ENCODE results near the gene SUMO4. TPM values are rescaled to one million over a fixed set of nuclear protein-coding genes. Genes with fewer than 3 reads are reported as not detected.

SUMO4 gene
- polyA plus RNA-seq, 3 donors, result 0.22 to 0.29 (median 0.27) TPM

DNA sequence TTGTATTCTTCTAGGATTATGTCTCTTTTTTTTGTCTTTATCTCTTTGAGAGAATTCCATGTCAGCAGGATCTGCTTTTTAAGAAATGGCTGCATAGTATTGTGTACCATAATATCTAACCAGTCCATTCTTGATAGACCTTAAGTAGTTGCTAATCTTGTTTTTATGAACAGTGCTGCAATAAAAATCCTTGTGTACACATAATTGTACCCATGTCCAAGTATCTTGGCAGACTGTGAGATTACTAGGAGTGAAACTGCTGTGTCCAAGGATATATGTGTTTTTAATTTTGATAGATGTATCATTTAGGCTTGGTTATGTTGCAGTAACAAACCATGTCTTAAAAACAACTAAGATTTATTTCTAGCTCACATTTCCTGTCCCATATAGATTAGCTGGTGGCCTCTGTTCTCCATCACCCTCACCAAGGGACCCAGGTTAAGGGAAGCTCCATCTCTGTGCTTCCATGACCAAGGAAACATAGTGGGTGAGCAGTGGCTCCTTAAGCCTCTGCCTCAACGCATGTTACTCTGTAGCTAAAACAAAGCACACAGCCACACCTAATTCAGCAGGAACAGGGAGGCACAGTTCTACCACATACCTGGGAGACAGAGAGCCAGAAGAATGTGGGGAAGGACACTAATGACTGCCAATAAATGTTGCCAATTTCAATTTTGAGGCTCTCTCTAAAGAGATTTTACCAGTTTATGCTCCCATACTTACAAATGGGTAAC, 12.1 kb upstream of the SUMO4 start:
- Mint-ChIP-seq H3K9me3 (peaks cover 0 to 2% (median 0%) of the 10 kb centered on the region in 7 donors), H3K36me3 (peaks cover 55 to 57% of the 10 kb centered on the region in 2 donors), H3K4me1 (peaks cover 6% of the 10 kb centered on the region), H3K27me3 (ENCODE audit: low read depth in 3 of 3) (peaks cover 0 to 1% (median under 1%) of the 10 kb centered on the region in 3 donors), H3K4me3 (no peak overlapping the region), H3K27ac (peak overlapping the region in 2 of 7 donors; percentile 77)
- no peak overlapping the region for H3K27ac ChIP-seq (ENCODE audit: low read depth in 1 of 2, low read length in 2 of 2)
- no peak for DNase-seq
- TF ChIP-seq, protein P1, sequence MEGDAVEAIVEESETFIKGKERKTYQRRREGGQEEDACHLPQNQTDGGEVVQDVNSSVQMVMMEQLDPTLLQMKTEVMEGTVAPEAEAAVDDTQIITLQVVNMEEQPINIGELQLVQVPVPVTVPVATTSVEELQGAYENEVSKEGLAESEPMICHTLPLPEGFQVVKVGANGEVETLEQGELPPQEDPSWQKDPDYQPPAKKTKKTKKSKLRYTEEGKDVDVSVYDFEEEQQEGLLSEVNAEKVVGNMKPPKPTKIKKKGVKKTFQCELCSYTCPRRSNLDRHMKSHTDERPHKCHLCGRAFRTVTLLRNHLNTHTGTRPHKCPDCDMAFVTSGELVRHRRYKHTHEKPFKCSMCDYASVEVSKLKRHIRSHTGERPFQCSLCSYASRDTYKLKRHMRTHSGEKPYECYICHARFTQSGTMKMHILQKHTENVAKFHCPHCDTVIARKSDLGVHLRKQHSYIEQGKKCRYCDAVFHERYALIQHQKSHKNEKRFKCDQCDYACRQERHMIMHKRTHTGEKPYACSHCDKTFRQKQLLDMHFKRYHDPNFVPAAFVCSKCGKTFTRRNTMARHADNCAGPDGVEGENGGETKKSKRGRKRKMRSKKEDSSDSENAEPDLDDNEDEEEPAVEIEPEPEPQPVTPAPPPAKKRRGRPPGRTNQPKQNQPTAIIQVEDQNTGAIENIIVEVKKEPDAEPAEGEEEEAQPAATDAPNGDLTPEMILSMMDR (IDR thresholded peaks at IDR 0.05), result no peak
- H3K4me2 ChIP-seq (replicated peaks; ENCODE audit: extremely low read depth, low read length, poor library complexity, severe bottlenecking), result no peak overlapping the region
- H2AFZ ChIP-seq (ENCODE audit: insufficient read depth, low read depth, low read length, poor library complexity, severe bottlenecking), result no peak overlapping the region
- peaks cover 88% of the 10 kb centered on the region for H4K20me1 ChIP-seq (ENCODE audit: insufficient read depth, low read length)
- H3K4me1 ChIP-seq (ENCODE audit: control insufficient read depth in 1 of 2, insufficient read depth in 2 of 2, low read length in 2 of 2), result no peaks in the 10 kb centered on the region
- no peaks in the 10 kb centered on the region for H3K27me3 ChIP-seq (ENCODE audit: control insufficient read depth in 2 of 2, insufficient read depth in 2 of 2, low read length in 2 of 2)
- peaks cover 22 to 72% of the 10 kb centered on the region in 2 donors for H3K36me3 ChIP-seq (replicated peaks in 1 of 2; ENCODE audit: control insufficient read depth in 1 of 2, insufficient read depth in 2 of 2, low read length in 2 of 2)
- no peak overlapping the region for H3K9ac ChIP-seq (ENCODE audit: insufficient read depth, low read length, poor library complexity, severe bottlenecking)
- WGBS (ENCODE audit: insufficient coverage), result no CpG with 5 or more reads among the region's 1 CpG
- H3K4me3 ChIP-seq (replicated peaks in 1 of 3; ENCODE audit: low read depth in 2 of 3, low read length in 3 of 3), result no peak overlapping the region
- intact Hi-C loops (cut with micrococcal nuclease), result no loop called here
- H3K79me2 ChIP-seq (ENCODE audit: insufficient read depth, low read length), result peaks cover 84% of the 10 kb centered on the region
- H3K9me3 ChIP-seq (replicated peaks in 1 of 2; ENCODE audit: control insufficient read depth in 1 of 2, insufficient read depth in 1 of 2, low read length in 2 of 2), result no peaks in the 10 kb centered on the region

DNA sequence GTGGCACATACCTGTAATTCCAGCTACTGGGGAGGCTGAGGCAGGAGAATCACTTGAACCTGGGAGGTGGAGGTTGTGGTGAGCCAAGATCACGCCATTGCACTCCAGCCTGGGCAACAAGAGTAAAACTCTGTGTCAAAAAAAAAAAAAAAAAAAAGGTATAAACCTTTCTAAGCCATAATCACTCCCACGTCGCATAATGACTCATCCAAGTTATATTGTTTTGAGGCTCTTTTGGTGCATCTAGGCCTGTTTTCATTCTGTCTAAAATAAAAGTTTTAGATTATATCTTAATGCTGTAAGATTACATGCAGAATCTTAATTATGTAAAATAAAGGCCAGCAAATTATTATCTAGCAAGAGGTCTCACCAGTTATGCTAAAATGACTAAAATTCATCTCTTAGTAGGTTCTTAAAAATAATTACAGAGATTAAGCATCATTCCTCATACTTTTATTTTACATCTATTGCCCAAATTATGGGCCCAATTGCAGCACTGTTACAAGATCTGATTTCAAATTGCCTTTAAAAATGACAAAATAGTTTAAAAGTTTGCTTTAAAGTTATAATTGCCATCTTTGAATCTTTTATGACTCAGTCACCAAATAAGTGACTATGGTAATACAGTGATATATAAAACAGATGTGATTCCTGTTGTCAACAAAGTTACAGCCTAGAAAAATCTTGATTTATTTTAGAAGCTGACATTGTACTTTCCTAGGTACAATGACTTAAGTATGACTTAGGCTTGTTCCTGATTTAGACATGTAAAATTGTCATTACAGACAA, 10.4 kb upstream of the SUMO4 start:
- H3K9ac ChIP-seq (ENCODE audit: insufficient read depth, low read length, poor library complexity, severe bottlenecking), result no peak overlapping the region
- H3K27me3 ChIP-seq (ENCODE audit: control insufficient read depth in 2 of 2, insufficient read depth in 2 of 2, low read length in 2 of 2), result no peaks in the 10 kb centered on the region
- no peak for DNase-seq
- WGBS (ENCODE audit: insufficient coverage), result no CpG with 5 or more reads among the region's 3 CpGs
- H3K4me1 ChIP-seq (ENCODE audit: control insufficient read depth in 1 of 2, insufficient read depth in 2 of 2, low read length in 2 of 2), result no peaks in the 10 kb centered on the region
- H3K79me2 ChIP-seq (ENCODE audit: insufficient read depth, low read length), result peaks cover 90% of the 10 kb centered on the region
- intact Hi-C loops (cut with micrococcal nuclease), result no loop called here
- H3K27ac Mint-ChIP-seq, result peak overlapping the region in 1 of 7 donors; percentile 37
- no peak overlapping the region for H3K4me3 ChIP-seq (replicated peaks in 1 of 3; ENCODE audit: low read depth in 2 of 3, low read length in 3 of 3)
- H3K9me3 ChIP-seq (replicated peaks in 1 of 2; ENCODE audit: control insufficient read depth in 1 of 2, insufficient read depth in 1 of 2, low read length in 2 of 2), result no peaks in the 10 kb centered on the region
- no peak overlapping the region for H3K4me3 Mint-ChIP-seq
- peaks cover 5% of the 10 kb centered on the region for H3K4me1 Mint-ChIP-seq
- no peak overlapping the region for H3K27ac ChIP-seq (ENCODE audit: low read depth in 1 of 2, low read length in 2 of 2)
- peaks cover 28 to 68% of the 10 kb centered on the region in 2 donors for H3K36me3 ChIP-seq (replicated peaks in 1 of 2; ENCODE audit: control insufficient read depth in 1 of 2, insufficient read depth in 2 of 2, low read length in 2 of 2)
- no peak overlapping the region for H2AFZ ChIP-seq (ENCODE audit: insufficient read depth, low read depth, low read length, poor library complexity, severe bottlenecking)
- peaks cover 0 to 2% (median 0%) of the 10 kb centered on the region in 7 donors for H3K9me3 Mint-ChIP-seq
- H3K4me2 ChIP-seq (replicated peaks; ENCODE audit: extremely low read depth, low read length, poor library complexity, severe bottlenecking), result no peak overlapping the region
- peaks cover 0 to 1% (median 0%) of the 10 kb centered on the region in 3 donors for H3K27me3 Mint-ChIP-seq (ENCODE audit: low read depth in 3 of 3)
- peaks cover 92% of the 10 kb centered on the region for H4K20me1 ChIP-seq (ENCODE audit: insufficient read depth, low read length)
- peaks cover 45 to 51% of the 10 kb centered on the region in 2 donors for H3K36me3 Mint-ChIP-seq
- TF ChIP-seq, protein P1 (IDR thresholded peaks at IDR 0.05), result no peak

Measured in CD14-positive monocyte (primary cell).